SK-N-SH (cell line): ENCODE results near the gene CLEC16A. TPM values are rescaled to one million over a fixed set of nuclear protein-coding genes. Genes with fewer than 3 reads are reported as not detected.

Experiments used
- CHD2 ChIP-seq: fragments of 150-350 bp; IDR thresholded peaks from 2 replicates; pipeline ENCODE4 v1.6.1; 2018; ENCODE audit warnings: low read length; ENCODE audit not compliant: partially characterized antibody
- EP300 ChIP-seq, 2 experiments: IDR thresholded peaks; 2 replicates each; pipeline versions ENCODE4 v1.4.0 to v1.6.1; 2012; ENCODE audit warnings: borderline replicate concordance in 1 of 2, low read depth in 1 of 2, low read length in 1 of 2
- EZH2phosphoT487 ChIP-seq: fragments of 200-600 bp; sonication (generic); IDR thresholded peaks from 2 replicates; pipeline ENCODE4 v1.6.1; 2017; ENCODE audit warnings: low read depth, mixed run types, mild to moderate bottlenecking, antibody characterized with exemption, moderate library complexity, borderline replicate concordance
- FOXM1 ChIP-seq: IDR thresholded peaks from 2 replicates; pipeline ENCODE4 v1.4.0; 2012; ENCODE audit warnings: low read depth, mild to moderate bottlenecking
- JUND ChIP-seq: IDR thresholded peaks from 2 replicates; pipeline ENCODE4 v1.4.0; 2012
- MXI1 ChIP-seq: IDR thresholded peaks from 2 replicates; pipeline ENCODE4 v1.6.1; 2012; ENCODE audit warnings: mild to moderate bottlenecking, low read depth, low read length, improper control_type of control experiment
- NFIC ChIP-seq: IDR thresholded peaks from 2 replicates; pipeline ENCODE4 v1.4.0; 2012; ENCODE audit warnings: borderline replicate concordance
- NRF1 ChIP-seq: IDR thresholded peaks from 2 replicates; pipeline ENCODE4 v1.6.1; 2012; ENCODE audit warnings: low read depth, mild to moderate bottlenecking, low read length
- POLR2AphosphoS5 ChIP-seq: IDR thresholded peaks from 2 replicates; pipeline ENCODE4 v1.6.1; 2012; ENCODE audit warnings: low read depth, low read length
- RCOR1 ChIP-seq: fragments of 150-350 bp; IDR thresholded peaks from 2 replicates; pipeline ENCODE4 v1.6.1; 2017; ENCODE audit warnings: antibody characterized with exemption, low read length
- RXRA ChIP-seq: IDR thresholded peaks from 2 replicates; pipeline ENCODE4 v1.4.0; 2012; ENCODE audit warnings: low read depth, mild to moderate bottlenecking, borderline replicate concordance
- YY1 ChIP-seq: IDR thresholded peaks from 2 replicates; pipeline ENCODE4 v1.4.0; 2012; ENCODE audit warnings: low read depth, mild to moderate bottlenecking
- polyA plus RNA-seq, 3 experiments: library from polyadenylated mRNA; depleted of rRNA; stranded (reverse); fragments of >200 nt; gene quantifications; 2 replicates each; pipeline ENCODE4 v1.2.3, GENCODE V29; 2012
- TF ChIP-seq, protein P1 (sequence below): IDR thresholded peaks from 2 replicates; pipeline ENCODE4 v1.6.1; 2012; ENCODE audit warnings: mild to moderate bottlenecking, low read depth, low read length, moderate library complexity
- TF ChIP-seq, protein P2 (sequence below): IDR thresholded peaks from 2 replicates; pipeline ENCODE4 v1.4.0; 2012; ENCODE audit warnings: low read depth, borderline replicate concordance
- TF ChIP-seq, protein P3 (sequence below): fragments of 200-600 bp; sonication (generic); IDR thresholded peaks from 2 replicates; pipeline ENCODE4 v1.6.1; 2017; ENCODE audit warnings: antibody characterized with exemption, mild to moderate bottlenecking, moderate library complexity
- TF ChIP-seq, protein P4 (sequence below): fragments of 150-350 bp; IDR thresholded peaks from 2 replicates; pipeline ENCODE4 v1.6.1; 2017; ENCODE audit warnings: antibody characterized with exemption, low read length, low read depth, borderline replicate concordance
- TF ChIP-seq, protein P5 (sequence below): IDR thresholded peaks from 2 replicates; pipeline ENCODE4 v1.4.0; 2012; ENCODE audit warnings: low read depth, borderline replicate concordance

Gene CLEC16A
- polyA plus RNA-seq, 1 of the 3 experiments (the other 2 are of a cell fraction), result 13.7 TPM

DNA sequence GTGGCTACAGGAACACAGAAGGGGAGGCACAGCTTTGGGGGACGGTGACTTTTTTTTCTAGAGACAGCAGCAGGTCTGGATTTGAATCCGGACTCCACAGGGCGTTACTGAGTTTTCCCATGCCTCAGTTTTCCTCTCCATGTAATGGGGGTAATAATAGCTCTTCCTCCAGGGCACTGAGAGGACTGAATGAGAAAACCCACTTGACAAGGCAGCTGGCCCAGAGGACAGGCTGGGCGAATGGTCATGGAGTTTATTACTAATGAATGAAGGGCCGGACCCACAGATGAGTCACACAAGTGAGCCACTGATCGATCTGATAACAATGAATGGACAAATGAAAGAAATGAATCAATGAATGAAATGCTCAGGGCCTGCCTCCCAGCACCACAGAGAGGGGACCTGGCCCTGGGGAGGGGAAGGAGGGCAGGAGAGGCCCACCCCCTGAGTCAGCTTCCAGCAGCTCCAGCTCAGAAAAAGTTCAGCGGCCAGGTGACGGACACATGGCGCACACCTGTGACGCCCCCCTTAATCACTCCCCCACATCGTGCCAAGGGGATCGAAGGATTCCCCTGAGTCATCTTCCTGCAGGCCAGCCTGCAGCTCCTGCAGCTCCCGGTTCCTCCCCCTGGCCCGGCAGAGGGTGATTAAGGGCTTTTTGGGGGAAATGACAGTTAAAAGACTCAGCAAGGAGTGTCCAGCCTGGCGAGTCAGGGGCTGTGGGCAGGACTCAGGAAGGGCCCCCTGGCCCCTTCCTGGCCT lies 257.3 kb downstream of the CLEC16A start (continued):
- TF ChIP-seq, protein P1, sequence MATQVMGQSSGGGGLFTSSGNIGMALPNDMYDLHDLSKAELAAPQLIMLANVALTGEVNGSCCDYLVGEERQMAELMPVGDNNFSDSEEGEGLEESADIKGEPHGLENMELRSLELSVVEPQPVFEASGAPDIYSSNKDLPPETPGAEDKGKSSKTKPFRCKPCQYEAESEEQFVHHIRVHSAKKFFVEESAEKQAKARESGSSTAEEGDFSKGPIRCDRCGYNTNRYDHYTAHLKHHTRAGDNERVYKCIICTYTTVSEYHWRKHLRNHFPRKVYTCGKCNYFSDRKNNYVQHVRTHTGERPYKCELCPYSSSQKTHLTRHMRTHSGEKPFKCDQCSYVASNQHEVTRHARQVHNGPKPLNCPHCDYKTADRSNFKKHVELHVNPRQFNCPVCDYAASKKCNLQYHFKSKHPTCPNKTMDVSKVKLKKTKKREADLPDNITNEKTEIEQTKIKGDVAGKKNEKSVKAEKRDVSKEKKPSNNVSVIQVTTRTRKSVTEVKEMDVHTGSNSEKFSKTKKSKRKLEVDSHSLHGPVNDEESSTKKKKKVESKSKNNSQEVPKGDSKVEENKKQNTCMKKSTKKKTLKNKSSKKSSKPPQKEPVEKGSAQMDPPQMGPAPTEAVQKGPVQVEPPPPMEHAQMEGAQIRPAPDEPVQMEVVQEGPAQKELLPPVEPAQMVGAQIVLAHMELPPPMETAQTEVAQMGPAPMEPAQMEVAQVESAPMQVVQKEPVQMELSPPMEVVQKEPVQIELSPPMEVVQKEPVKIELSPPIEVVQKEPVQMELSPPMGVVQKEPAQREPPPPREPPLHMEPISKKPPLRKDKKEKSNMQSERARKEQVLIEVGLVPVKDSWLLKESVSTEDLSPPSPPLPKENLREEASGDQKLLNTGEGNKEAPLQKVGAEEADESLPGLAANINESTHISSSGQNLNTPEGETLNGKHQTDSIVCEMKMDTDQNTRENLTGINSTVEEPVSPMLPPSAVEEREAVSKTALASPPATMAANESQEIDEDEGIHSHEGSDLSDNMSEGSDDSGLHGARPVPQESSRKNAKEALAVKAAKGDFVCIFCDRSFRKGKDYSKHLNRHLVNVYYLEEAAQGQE, result no peak
- no peak for TF ChIP-seq CHD2
- TF ChIP-seq, protein P2, sequence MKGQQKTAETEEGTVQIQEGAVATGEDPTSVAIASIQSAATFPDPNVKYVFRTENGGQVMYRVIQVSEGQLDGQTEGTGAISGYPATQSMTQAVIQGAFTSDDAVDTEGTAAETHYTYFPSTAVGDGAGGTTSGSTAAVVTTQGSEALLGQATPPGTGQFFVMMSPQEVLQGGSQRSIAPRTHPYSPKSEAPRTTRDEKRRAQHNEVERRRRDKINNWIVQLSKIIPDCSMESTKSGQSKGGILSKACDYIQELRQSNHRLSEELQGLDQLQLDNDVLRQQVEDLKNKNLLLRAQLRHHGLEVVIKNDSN, result 0 out of 2 replicates have a peak, but pooled peaks have one; percentile 7
- peak; percentile 83 for TF ChIP-seq JUND
- TF ChIP-seq, protein P3, sequence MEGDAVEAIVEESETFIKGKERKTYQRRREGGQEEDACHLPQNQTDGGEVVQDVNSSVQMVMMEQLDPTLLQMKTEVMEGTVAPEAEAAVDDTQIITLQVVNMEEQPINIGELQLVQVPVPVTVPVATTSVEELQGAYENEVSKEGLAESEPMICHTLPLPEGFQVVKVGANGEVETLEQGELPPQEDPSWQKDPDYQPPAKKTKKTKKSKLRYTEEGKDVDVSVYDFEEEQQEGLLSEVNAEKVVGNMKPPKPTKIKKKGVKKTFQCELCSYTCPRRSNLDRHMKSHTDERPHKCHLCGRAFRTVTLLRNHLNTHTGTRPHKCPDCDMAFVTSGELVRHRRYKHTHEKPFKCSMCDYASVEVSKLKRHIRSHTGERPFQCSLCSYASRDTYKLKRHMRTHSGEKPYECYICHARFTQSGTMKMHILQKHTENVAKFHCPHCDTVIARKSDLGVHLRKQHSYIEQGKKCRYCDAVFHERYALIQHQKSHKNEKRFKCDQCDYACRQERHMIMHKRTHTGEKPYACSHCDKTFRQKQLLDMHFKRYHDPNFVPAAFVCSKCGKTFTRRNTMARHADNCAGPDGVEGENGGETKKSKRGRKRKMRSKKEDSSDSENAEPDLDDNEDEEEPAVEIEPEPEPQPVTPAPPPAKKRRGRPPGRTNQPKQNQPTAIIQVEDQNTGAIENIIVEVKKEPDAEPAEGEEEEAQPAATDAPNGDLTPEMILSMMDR, result no peak
- peak; percentile 75; the same call in 1 of the 2 replicates for TF ChIP-seq NFIC
- 0 out of 2 replicates have a peak, but pooled peaks have one; percentile 27 for TF ChIP-seq RCOR1
- TF ChIP-seq, protein P4, sequence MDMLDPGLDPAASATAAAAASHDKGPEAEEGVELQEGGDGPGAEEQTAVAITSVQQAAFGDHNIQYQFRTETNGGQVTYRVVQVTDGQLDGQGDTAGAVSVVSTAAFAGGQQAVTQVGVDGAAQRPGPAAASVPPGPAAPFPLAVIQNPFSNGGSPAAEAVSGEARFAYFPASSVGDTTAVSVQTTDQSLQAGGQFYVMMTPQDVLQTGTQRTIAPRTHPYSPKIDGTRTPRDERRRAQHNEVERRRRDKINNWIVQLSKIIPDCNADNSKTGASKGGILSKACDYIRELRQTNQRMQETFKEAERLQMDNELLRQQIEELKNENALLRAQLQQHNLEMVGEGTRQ, result no peak
- TF ChIP-seq, protein P5, sequence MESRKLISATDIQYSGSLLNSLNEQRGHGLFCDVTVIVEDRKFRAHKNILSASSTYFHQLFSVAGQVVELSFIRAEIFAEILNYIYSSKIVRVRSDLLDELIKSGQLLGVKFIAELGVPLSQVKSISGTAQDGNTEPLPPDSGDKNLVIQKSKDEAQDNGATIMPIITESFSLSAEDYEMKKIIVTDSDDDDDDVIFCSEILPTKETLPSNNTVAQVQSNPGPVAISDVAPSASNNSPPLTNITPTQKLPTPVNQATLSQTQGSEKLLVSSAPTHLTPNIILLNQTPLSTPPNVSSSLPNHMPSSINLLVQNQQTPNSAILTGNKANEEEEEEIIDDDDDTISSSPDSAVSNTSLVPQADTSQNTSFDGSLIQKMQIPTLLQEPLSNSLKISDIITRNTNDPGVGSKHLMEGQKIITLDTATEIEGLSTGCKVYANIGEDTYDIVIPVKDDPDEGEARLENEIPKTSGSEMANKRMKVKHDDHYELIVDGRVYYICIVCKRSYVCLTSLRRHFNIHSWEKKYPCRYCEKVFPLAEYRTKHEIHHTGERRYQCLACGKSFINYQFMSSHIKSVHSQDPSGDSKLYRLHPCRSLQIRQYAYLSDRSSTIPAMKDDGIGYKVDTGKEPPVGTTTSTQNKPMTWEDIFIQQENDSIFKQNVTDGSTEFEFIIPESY, result peak; percentile 58; the same call in 1 of the 2 replicates
- peak; percentile 42; the same call in 1 of the 2 replicates for TF ChIP-seq YY1
- no peak for TF ChIP-seq NRF1
- TF ChIP-seq RXRA, result peak; percentile 81; the same call in 1 of the 2 replicates
- TF ChIP-seq EZH2phosphoT487, result no peak
- TF ChIP-seq POLR2AphosphoS5, result peak; percentile 60; the same call in 1 of the 2 replicates
- TF ChIP-seq EP300 (IDR thresholded peaks at IDR 0.05; ENCODE audit: borderline replicate concordance in 1 of 2, low read depth in 1 of 2, low read length in 1 of 2), result peak in 1 of 2 experiments; percentile 87; a peak in 2 of 4 replicates
- TF ChIP-seq MXI1, result no peak
- TF ChIP-seq FOXM1, result peak; percentile 64; the same call in 1 of the 2 replicates
